WTC11 (cell line): ENCODE results near the gene HSF2BP. TPM values are rescaled to one million over a fixed set of nuclear protein-coding genes. Genes with fewer than 3 reads are reported as not detected.

Experiments used
- ATAC-seq: fragments of 200-7000 bp; cut with Tn5 transposase; 2 replicates; pipeline ENCODE4 v1.10.0; 2021; ENCODE audit warnings: mild to moderate bottlenecking, moderate library complexity
- CTCF ChIA-PET: fragments of 300-600 bp; sonication (Branson Sonifier 250); formaldehyde crosslinking; loops from one replicate; lab custom pipeline; 2021; ENCODE audit warnings: antibody characterized with exemption; lab: Charles Lee
- POLR2A ChIA-PET: fragments of 350-600 bp; sonication (Branson Sonifier 250); formaldehyde crosslinking; loops from one replicate; lab custom pipeline; 2021; ENCODE audit warnings: antibody characterized with exemption; lab: Charles Lee
- DNase-seq: peaks from one replicate; pipeline ENCODE4 v3.0.0; 2021; ENCODE audit warnings: low spot score
- H3K27ac Mint-ChIP-seq: 2 replicates; pipeline ENCODE4 v1.8.0; 2021; ENCODE audit warnings: mixed read lengths
- H3K27me3 Mint-ChIP-seq: 2 replicates; pipeline ENCODE4 v1.8.0; 2021; ENCODE audit warnings: low read depth, mild to moderate bottlenecking, moderate library complexity, mixed read lengths
- H3K36me3 Mint-ChIP-seq: 2 replicates; pipeline ENCODE4 v1.8.0; 2021; ENCODE audit warnings: mixed read lengths
- H3K4me1 Mint-ChIP-seq: 2 replicates; pipeline ENCODE4 v1.8.0; 2022; ENCODE audit warnings: mixed read lengths
- H3K4me3 Mint-ChIP-seq: 2 replicates; pipeline ENCODE4 v1.8.0; 2021; ENCODE audit warnings: mild to moderate bottlenecking, moderate library complexity, mixed read lengths
- H3K9me3 Mint-ChIP-seq: 2 replicates; pipeline ENCODE4 v1.8.0; 2021; ENCODE audit warnings: mixed read lengths
- CBFB ChIP-seq: sonication (generic); formaldehyde crosslinking; IDR thresholded peaks from 2 replicates; pipeline ENCODE4 v1.8.1; 2022; ENCODE audit warnings: mild to moderate bottlenecking, low read depth, missing genetic modification reagents
- CREB1 ChIP-seq: sonication (generic); formaldehyde crosslinking; IDR thresholded peaks from 2 replicates; pipeline ENCODE4 v1.8.0; 2023; ENCODE audit warnings: mild to moderate bottlenecking, missing genetic modification reagents
- E2F4 ChIP-seq: sonication (generic); formaldehyde crosslinking; IDR thresholded peaks from 2 replicates; pipeline ENCODE4 v1.8.1; 2022; ENCODE audit warnings: low read depth, mild to moderate bottlenecking, moderate library complexity, missing genetic modification reagents, borderline replicate concordance
- ETV6 ChIP-seq: sonication (generic); formaldehyde crosslinking; IDR thresholded peaks from 2 replicates; pipeline ENCODE4 v1.8.1; 2022; ENCODE audit warnings: mild to moderate bottlenecking, missing genetic modification reagents
- GABPB1 ChIP-seq: sonication (generic); formaldehyde crosslinking; IDR thresholded peaks from 2 replicates; pipeline ENCODE4 v1.8.1; 2023; ENCODE audit warnings: mild to moderate bottlenecking, missing genetic modification reagents
- JAZF1 ChIP-seq: fragments of 250-450 bp; sonication (Bioruptor Pico); IDR thresholded peaks from 2 replicates; pipeline ENCODE4 v1.9.0; 2021; ENCODE audit warnings: moderate library complexity, mild to moderate bottlenecking, inconsistent platforms
- MAX ChIP-seq: sonication (generic); formaldehyde crosslinking; IDR thresholded peaks from 2 replicates; pipeline ENCODE4 v1.8.0; 2022; ENCODE audit warnings: mild to moderate bottlenecking, missing genetic modification reagents
- MYBL2 ChIP-seq: sonication (generic); formaldehyde crosslinking; IDR thresholded peaks from 2 replicates; pipeline ENCODE4 v1.8.1; 2023; ENCODE audit warnings: mild to moderate bottlenecking, moderate library complexity, missing genetic modification reagents
- NFE2L1 ChIP-seq: sonication (generic); formaldehyde crosslinking; IDR thresholded peaks from 2 replicates; pipeline ENCODE4 v1.8.1; 2023; ENCODE audit warnings: missing genetic modification reagents
- PREB ChIP-seq: sonication (generic); formaldehyde crosslinking; IDR thresholded peaks from 2 replicates; pipeline ENCODE4 v1.8.1; 2022; ENCODE audit warnings: mild to moderate bottlenecking, missing genetic modification reagents, moderate library complexity, borderline replicate concordance
- RELA ChIP-seq: sonication (generic); formaldehyde crosslinking; IDR thresholded peaks from 2 replicates; pipeline ENCODE4 v1.8.1; 2022; ENCODE audit warnings: missing genetic modification reagents, mild to moderate bottlenecking, borderline replicate concordance
- SMAD4 ChIP-seq: sonication (generic); formaldehyde crosslinking; IDR thresholded peaks from 2 replicates; pipeline ENCODE4 v1.8.0; 2022; ENCODE audit warnings: mild to moderate bottlenecking, missing genetic modification reagents
- STAT6 ChIP-seq: sonication (generic); formaldehyde crosslinking; conservative IDR thresholded peaks from 2 replicates; pipeline ENCODE4 v1.8.1; 2023; ENCODE audit warnings: mild to moderate bottlenecking, low read depth, missing genetic modification reagents, moderate library complexity
- TEAD1 ChIP-seq: sonication (generic); formaldehyde crosslinking; IDR thresholded peaks from 2 replicates; pipeline ENCODE4 v1.8.0; 2022; ENCODE audit warnings: mild to moderate bottlenecking, missing genetic modification reagents
- TEAD4 ChIP-seq: sonication (generic); formaldehyde crosslinking; IDR thresholded peaks from 2 replicates; pipeline ENCODE4 v1.8.0; 2022; ENCODE audit warnings: mild to moderate bottlenecking, missing genetic modification reagents
- ZMAT4 ChIP-seq: fragments of 250-450 bp; sonication (Bioruptor Pico); IDR thresholded peaks from 2 replicates; pipeline ENCODE4 v1.9.0; 2021; ENCODE audit warnings: mild to moderate bottlenecking
- ZNF263 ChIP-seq: sonication (generic); formaldehyde crosslinking; IDR thresholded peaks from 2 replicates; pipeline ENCODE4 v1.8.1; 2022; ENCODE audit warnings: low read depth, mild to moderate bottlenecking, moderate library complexity, missing genetic modification reagents
- ZNF317 ChIP-seq: sonication (generic); formaldehyde crosslinking; IDR thresholded peaks from 2 replicates; pipeline ENCODE4 v1.8.1; 2023; ENCODE audit warnings: low read depth, mild to moderate bottlenecking, moderate library complexity, missing genetic modification reagents, borderline replicate concordance
- ZNF532 ChIP-seq: fragments of 250-450 bp; sonication (Bioruptor Pico); IDR thresholded peaks from 2 replicates; pipeline ENCODE4 v1.9.0; 2021; ENCODE audit warnings: mild to moderate bottlenecking, borderline replicate concordance
- total RNA-seq: library from RNA; stranded (reverse); gene quantifications from 3 replicates; pipeline ENCODE4 v1.2.3, GENCODE V29; 2021

The HSF2BP gene
- total RNA-seq, 1 experiment from 2014 or later: 1.1 TPM

- no peak for TF ChIP-seq MAX (CRISPR knock-in tag)
- TF ChIP-seq ZNF263 (CRISPR knock-in tag): no peak
Observed at GRCh38 chr21:43702785-43703034, 43.4 kb upstream of the HSF2BP start (continued).

GRCh38 chr21:43701936-43702784 is 42.9 kb upstream of the HSF2BP start:
- Mint-ChIP-seq H3K36me3 (no peaks in the 10 kb centered on the region), H3K9me3 (no peaks in the 10 kb centered on the region), H3K4me1 (peaks cover 11% of the 10 kb centered on the region), H3K27ac (no peak overlapping the region), H3K4me3 (no peak overlapping the region), H3K27me3 (no peaks in the 10 kb centered on the region)
- ATAC-seq (no peak), DNase-seq (no peak)
- POLR2A ChIA-PET: no interaction called here
- CTCF ChIA-PET: interaction anchor here (3.2 kb wide), 1 partner anchor 27 kb away, joined by 20 read pairs; no protein-coding TSS in a partner anchor
- TF ChIP-seq GABPB1 (CRISPR knock-in tag) (no peak), TEAD4 (CRISPR knock-in tag) (no peak), CBFB (CRISPR knock-in tag) (no peak), SMAD4 (no peak), ZNF263 (CRISPR knock-in tag) (no peak), ETV6 (CRISPR knock-in tag) (no peak), RELA (CRISPR knock-in tag) (no peak), CREB1 (no peak), MYBL2 (CRISPR knock-in tag) (no peak), E2F4 (CRISPR knock-in tag) (no peak), PREB (no peak), NFE2L1 (CRISPR knock-in tag) (no peak)

GRCh38 chr21:43699933-43700599 is 40.8 kb upstream of the HSF2BP start:
- Mint-ChIP-seq H3K36me3 (peaks cover 10% of the 10 kb centered on the region), H3K9me3 (no peaks in the 10 kb centered on the region), H3K27me3 (no peaks in the 10 kb centered on the region), H3K4me3 (no peak overlapping the region), H3K4me1 (peaks cover 11% of the 10 kb centered on the region), H3K27ac (no peak overlapping the region)
- no peak for DNase-seq
- ChIA-PET CTCF (interaction anchor here (0.6 to 1.0 kb wide), 2 partner anchors 13 to 54 kb away, joined by 3 read pairs; no protein-coding TSS in a partner anchor), POLR2A (no interaction called here)
- no peak for ATAC-seq
- TF ChIP-seq ZNF317 (no peak), STAT6 (no peak), TEAD1 (CRISPR knock-in tag) (no peak), ZNF532 (CRISPR knock-in tag) (no peak), E2F4 (CRISPR knock-in tag) (no peak), ZMAT4 (CRISPR knock-in tag) (no peak), TEAD4 (CRISPR knock-in tag) (no peak), JAZF1 (CRISPR knock-in tag) (no peak)
